AG09309 (cell line): ENCODE data around the gene LAMA2.

ENCODE experiments used
- DNase-seq: peaks from one replicate; pipeline ENCODE4 v3.0.0-alpha.2; 2010; ENCODE audit warnings: low read depth
- H3K4me3 ChIP-seq: 2 replicates; pipeline ENCODE4 v1.5.1; 2011; ENCODE audit warnings: mild to moderate bottlenecking, low read depth, low read length, moderate library complexity; ENCODE audit not compliant: control insufficient read depth
- CTCF ChIP-seq: IDR thresholded peaks from 2 replicates; pipeline ENCODE4 v1.5.1; 2011; ENCODE audit warnings: mild to moderate bottlenecking, low read depth, low read length, inconsistent platforms; ENCODE audit not compliant: insufficient read depth, control insufficient read depth; ENCODE audit errors: missing control alignments

Gene LAMA2

GRCh38 chr6:128892079-128892478, 9.1 kb downstream of the LAMA2 start:
- no peak overlapping the region for H3K4me3 ChIP-seq
- DNase-seq = no peak
- TF ChIP-seq CTCF = no peak

- H3K4me3 ChIP-seq = no peak overlapping the region
- TF ChIP-seq CTCF = no peak
- no peak for DNase-seq
These were observed 16.6 kb downstream of the LAMA2 start for GRCh38 chr6:128899341-128900050.

- no peak overlapping the region for H3K4me3 ChIP-seq
- no peak for DNase-seq
- TF ChIP-seq CTCF = no peak
These were observed 20.8 kb downstream of the LAMA2 start for GRCh38 chr6:128903715-128904114.

GRCh38 chr6:128914051-128914450, 31.1 kb downstream of the LAMA2 start:
- no peak for DNase-seq
- TF ChIP-seq CTCF = no peak

GRCh38 chr6:128918886-128919285, 35.9 kb downstream of the LAMA2 start:
- no peak for TF ChIP-seq CTCF
- no peak for DNase-seq
- H3K4me3 ChIP-seq = no peak overlapping the region

More at GRCh38 chr6:128914051-128914450, 31.1 kb downstream of the LAMA2 start:
- H3K4me3 ChIP-seq = no peak overlapping the region

GRCh38 chr6:128919412-128920180, 36.7 kb downstream of the LAMA2 start:
- no peak for TF ChIP-seq CTCF
- peak; percentile 42 for DNase-seq
- H3K4me3 ChIP-seq = no peak overlapping the region
